WERI-Rb-1 (cell line): Measurements from ENCODE around the gene CERS1.

ENCODE experiments used
- DNase-seq: peaks from one replicate; pipeline ENCODE4 v3.0.0-alpha.2; 2020
- H3K27ac ChIP-seq: fragments of 250-450 bp; sonication (Bioruptor Pico); 2 replicates; pipeline ENCODE4 v1.5.1; 2020; ENCODE audit warnings: mild to moderate bottlenecking, moderate library complexity
- H3K27me3 ChIP-seq: fragments of 250-450 bp; sonication (Bioruptor Pico); 2 replicates; pipeline ENCODE4 v1.5.1; 2021; ENCODE audit warnings: mild to moderate bottlenecking, low read depth, moderate library complexity; ENCODE audit not compliant: insufficient read depth, severe bottlenecking
- H3K36me3 ChIP-seq: fragments of 250-450 bp; sonication (Bioruptor Pico); 2 replicates; pipeline ENCODE4 v1.5.1; 2020; ENCODE audit warnings: mild to moderate bottlenecking, moderate library complexity
- H3K4me3 ChIP-seq: 2 replicates; pipeline ENCODE4 v1.5.1; 2011; ENCODE audit warnings: low read depth, mild to moderate bottlenecking, control low read depth, low read length
- H3K9me3 ChIP-seq: fragments of 250-450 bp; sonication (Bioruptor Pico); 2 replicates; pipeline ENCODE4 v1.5.1; 2021; ENCODE audit warnings: mild to moderate bottlenecking, moderate library complexity; ENCODE audit not compliant: severe bottlenecking
- TF ChIP-seq, protein P1 (sequence below): IDR thresholded peaks from 2 replicates; pipeline ENCODE4 v1.5.1; 2011; ENCODE audit warnings: low read depth, mild to moderate bottlenecking, control low read depth, inconsistent platforms, low read length

The CERS1 gene

DNA sequence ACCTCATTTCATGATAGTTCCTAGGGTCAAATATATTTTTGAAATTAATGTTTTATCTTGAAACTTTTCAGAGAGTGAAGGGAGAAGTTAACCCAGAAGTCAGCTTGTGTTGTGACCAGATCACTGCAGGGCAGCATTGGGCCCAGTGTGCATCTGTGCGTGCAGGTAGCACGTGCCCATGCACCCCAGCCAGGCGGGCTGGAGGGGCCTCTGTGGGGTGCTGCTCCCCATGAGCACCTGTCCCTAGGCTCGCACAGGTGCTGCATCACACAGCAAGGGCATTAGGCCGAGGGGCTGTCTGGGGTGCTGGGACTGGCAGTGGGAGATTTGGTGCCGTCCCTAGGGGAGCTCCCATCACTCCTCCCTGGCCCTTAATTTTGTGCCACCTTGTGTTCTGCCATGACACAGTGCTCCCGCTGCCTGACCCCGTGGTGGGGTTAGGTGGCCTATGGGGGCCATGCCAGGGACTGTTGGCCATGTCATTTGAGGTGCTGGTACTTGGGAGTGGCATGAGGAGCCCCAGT lies 51.1 kb downstream of the CERS1 start:
- Histone ChIP-seq H3K27me3 (no peaks in the 10 kb centered on the region), H3K36me3 (peaks cover 32% of the 10 kb centered on the region), H3K27ac (no peak overlapping the region), H3K9me3 (no peaks in the 10 kb centered on the region), H3K4me3 (no peak overlapping the region)
- DNase-seq, result no peak
- TF ChIP-seq, protein P1, sequence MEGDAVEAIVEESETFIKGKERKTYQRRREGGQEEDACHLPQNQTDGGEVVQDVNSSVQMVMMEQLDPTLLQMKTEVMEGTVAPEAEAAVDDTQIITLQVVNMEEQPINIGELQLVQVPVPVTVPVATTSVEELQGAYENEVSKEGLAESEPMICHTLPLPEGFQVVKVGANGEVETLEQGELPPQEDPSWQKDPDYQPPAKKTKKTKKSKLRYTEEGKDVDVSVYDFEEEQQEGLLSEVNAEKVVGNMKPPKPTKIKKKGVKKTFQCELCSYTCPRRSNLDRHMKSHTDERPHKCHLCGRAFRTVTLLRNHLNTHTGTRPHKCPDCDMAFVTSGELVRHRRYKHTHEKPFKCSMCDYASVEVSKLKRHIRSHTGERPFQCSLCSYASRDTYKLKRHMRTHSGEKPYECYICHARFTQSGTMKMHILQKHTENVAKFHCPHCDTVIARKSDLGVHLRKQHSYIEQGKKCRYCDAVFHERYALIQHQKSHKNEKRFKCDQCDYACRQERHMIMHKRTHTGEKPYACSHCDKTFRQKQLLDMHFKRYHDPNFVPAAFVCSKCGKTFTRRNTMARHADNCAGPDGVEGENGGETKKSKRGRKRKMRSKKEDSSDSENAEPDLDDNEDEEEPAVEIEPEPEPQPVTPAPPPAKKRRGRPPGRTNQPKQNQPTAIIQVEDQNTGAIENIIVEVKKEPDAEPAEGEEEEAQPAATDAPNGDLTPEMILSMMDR, result no peak

DNA sequence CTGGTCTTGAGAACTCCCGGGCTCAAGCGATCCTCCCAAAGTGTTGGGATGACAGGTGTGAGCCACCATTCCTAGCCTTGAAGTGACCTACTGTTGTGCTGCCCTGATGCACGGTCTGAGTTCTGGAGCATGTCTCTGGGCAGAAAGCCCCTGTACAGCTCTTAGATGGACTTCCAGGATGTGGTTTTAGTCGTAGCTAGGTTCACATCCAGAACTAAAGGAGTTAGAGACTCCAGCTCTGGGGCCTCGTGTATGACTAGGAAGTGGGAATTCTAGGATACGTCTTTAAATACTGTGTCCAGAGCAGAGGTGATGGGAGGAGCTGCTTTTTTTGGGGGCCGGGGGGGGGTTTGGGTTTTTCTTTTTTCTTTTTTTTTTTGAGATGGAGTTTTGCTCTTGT lies 52.0 kb downstream of the CERS1 start:
- TF ChIP-seq, protein P1, result no peak
- H3K36me3 ChIP-seq, result peaks cover 30% of the 10 kb centered on the region
- H3K4me3 ChIP-seq, result no peak overlapping the region

DNA sequence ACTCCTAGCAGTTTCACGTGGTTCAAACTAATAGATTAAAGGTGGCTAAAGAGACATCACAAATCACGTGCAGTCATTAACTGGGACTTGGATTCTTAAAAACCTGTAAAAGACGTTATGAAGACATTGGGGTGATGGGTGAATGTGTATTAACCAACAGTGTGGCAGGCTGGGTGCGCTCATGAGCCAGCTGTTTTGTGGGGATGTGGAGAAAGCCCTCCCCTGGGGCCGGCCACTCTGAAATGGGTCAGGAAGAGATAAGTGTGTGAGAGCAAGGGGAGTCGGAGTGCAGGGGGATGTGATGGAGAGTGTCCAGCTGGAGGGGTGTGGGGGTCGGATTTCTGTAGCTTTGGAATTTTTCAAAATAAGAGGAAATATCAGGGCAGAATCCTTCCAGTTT lies 53.8 kb downstream of the CERS1 start:
- Histone ChIP-seq H3K4me3 (no peak overlapping the region), H3K36me3 (peaks cover 29% of the 10 kb centered on the region), H3K27me3 (no peaks in the 10 kb centered on the region), H3K27ac (no peak overlapping the region), H3K9me3 (no peaks in the 10 kb centered on the region)
- TF ChIP-seq, protein P1, result no peak
- no peak for DNase-seq

More for the DNA sequence above, 52.0 kb downstream of the CERS1 start:
- H3K27ac ChIP-seq, result no peak overlapping the region
- H3K9me3 ChIP-seq, result no peaks in the 10 kb centered on the region
- no peak for DNase-seq
- H3K27me3 ChIP-seq, result no peaks in the 10 kb centered on the region

DNA sequence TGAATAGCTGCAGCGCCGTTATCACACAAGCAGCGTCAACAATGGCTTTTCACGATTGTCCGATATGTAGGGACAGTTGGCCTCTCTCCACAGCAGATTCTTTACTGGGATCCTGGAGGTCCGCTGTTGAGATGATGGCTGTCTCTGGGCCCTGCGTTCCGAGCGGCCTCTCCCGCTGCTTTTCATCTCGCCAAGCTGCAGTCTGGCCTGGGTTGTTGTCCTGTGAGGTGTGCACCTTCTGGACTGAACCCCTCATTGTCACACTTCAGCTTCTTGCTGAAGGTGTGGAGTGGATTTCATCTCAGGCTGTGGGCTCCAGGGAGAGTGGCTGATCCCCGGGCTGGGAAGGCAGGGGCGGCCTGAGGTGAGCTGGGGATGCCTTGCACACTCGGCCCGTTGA lies 54.6 kb downstream of the CERS1 start:
- Histone ChIP-seq H3K27ac (no peak overlapping the region), H3K9me3 (no peaks in the 10 kb centered on the region), H3K36me3 (peaks cover 32% of the 10 kb centered on the region), H3K27me3 (no peaks in the 10 kb centered on the region), H3K4me3 (no peak overlapping the region)
- DNase-seq, result no peak
- TF ChIP-seq, protein P1, result no peak

DNA sequence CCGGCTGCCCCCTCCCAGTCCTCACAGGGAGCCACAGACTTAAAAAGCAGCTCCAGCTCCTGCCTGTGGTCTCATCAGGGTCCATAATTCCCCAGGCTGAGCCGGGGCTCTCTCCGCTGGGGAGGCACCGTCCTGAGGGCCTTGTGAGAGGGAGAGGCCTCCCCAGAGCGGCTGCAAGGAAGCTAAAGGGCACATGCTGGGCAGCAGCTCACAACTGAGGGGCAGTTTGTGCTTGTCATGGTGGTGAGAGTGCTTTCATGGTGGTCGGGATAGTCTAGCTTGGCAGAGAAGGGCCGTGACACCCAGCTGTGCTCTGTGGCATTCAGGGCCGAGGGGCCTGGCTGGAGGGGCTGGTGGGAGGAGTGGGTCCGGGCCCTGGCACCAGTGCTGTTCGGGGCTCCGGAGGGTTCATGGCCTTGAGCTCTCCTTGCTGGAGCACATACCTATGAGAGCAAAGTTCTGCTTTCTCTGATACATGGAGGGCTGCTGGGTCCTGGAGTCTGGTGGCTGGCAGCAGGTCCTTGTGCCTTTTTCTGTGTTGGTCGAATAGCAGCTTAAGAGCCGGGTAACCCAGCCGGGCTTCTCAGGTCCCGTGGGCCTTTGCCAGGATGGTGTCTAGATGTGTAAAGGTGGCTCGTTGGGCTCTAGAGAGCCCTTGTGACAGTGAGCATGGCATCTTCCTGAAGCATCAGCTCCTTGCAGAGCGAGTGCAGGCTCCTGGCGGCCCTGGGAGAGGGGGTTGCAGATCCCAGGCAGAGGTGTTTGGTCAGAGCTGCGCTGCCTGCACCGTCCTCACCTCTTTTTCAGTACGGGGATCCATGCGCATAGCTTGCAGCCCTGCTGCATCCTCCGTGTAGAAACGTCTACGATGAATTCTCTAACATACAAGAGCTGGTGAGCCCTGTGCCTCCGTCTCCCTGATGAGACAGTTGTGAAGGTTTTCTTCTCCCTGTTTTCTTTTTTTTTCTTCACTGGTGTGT lies 55.4 kb downstream of the CERS1 start:
- TF ChIP-seq, protein P1, result no peak
- DNase-seq, result no peak
- H3K36me3 ChIP-seq, result peaks cover 35% of the 10 kb centered on the region
- H3K4me3 ChIP-seq, result no peak overlapping the region
- no peak overlapping the region for H3K27ac ChIP-seq
- no peaks in the 10 kb centered on the region for H3K9me3 ChIP-seq
- no peaks in the 10 kb centered on the region for H3K27me3 ChIP-seq
